GM12801 (cell line): Measurements from ENCODE around the gene SMIM33.

Experiments
- TF ChIP-seq, protein P1 (sequence below): IDR thresholded peaks from one replicate; pipeline ENCODE4 v1.5.1; 2011; ENCODE audit warnings: control low read depth; ENCODE audit not compliant: insufficient read length; ENCODE audit errors: extremely low read depth

Gene SMIM33

DNA sequence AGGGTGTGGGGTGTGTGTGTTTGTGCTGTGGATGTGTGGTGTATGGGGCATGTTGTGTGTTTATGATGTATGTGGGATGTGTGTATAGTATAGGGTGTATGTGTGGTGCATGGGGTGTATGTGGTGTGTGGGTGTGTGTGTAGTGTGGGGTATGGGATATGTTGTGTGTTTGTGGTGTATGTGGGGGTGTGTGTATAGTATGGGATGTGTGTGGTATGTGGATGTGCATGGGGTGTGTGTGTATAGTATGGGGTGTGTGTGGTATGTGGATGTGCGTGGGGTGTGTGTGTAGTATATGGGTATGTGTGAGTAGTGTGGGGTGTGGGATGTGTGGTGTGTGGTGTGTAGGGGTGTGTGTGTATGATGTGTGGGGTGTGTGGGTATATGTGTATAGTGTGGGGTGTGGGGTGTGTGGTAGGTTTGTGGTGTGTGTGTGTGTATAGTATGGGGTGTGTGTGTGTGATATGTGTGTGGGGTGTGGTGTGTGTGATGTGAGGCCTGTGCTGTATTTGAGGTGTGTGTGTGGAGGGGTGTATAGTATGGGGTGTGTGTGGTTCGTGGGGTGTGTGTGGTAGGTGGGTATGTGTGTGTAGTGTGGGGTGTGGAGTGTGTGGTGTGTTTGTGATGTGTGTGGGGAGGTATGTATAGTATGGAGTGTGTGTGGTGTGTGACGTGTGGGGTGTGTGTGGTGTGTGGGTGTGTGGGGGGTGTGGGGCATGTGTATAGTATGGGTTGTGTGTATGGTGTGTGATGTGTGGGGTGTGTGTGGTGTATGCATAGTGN, 18.7 kb upstream of the SMIM33 start:
- TF ChIP-seq, protein P1, sequence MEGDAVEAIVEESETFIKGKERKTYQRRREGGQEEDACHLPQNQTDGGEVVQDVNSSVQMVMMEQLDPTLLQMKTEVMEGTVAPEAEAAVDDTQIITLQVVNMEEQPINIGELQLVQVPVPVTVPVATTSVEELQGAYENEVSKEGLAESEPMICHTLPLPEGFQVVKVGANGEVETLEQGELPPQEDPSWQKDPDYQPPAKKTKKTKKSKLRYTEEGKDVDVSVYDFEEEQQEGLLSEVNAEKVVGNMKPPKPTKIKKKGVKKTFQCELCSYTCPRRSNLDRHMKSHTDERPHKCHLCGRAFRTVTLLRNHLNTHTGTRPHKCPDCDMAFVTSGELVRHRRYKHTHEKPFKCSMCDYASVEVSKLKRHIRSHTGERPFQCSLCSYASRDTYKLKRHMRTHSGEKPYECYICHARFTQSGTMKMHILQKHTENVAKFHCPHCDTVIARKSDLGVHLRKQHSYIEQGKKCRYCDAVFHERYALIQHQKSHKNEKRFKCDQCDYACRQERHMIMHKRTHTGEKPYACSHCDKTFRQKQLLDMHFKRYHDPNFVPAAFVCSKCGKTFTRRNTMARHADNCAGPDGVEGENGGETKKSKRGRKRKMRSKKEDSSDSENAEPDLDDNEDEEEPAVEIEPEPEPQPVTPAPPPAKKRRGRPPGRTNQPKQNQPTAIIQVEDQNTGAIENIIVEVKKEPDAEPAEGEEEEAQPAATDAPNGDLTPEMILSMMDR, result no peak

DNA sequence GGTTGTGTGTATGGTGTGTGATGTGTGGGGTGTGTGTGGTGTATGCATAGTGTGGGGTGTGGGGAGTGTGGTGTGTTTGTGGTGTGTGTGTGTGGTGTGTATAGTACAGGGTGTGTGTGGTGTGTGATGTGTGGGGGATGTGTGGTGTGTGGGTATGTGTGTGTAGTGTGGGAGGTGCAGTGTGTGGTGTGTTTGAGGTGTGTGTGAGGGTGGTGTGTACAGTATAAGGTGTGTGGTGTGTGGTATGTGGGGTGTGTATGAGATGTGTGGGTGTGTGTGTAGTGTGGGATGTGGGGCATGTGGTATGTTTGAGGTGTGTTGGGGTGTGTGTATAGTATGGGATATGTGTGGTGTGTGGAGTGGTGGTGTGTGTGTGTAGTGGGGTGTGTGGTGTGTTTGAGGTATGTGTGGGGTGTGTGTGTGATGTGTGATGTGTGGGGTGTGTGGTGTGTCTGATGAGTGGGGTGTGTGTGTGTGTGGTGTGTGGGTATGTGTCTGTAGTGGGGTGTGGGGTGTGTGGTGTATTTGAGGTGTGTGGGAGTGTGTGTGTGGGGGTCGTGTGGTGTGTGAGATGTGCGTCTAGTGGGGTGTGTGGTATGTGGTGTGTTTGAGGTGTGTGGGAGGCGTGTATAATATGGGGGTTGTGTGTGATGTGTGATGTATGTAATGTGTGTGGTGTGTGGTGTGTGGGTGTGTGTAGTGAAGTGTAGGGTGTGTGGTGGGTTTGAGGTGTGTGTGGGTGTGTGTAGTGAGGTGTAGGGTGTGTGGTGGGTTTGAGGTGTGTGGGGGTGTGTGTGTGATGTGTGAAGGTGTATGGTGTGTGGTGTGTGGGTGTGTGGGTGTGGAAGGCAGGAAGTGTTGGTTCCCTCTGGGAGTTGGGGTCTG, 16.9 kb upstream of the SMIM33 start:
- TF ChIP-seq, protein P1, result no peak

DNA sequence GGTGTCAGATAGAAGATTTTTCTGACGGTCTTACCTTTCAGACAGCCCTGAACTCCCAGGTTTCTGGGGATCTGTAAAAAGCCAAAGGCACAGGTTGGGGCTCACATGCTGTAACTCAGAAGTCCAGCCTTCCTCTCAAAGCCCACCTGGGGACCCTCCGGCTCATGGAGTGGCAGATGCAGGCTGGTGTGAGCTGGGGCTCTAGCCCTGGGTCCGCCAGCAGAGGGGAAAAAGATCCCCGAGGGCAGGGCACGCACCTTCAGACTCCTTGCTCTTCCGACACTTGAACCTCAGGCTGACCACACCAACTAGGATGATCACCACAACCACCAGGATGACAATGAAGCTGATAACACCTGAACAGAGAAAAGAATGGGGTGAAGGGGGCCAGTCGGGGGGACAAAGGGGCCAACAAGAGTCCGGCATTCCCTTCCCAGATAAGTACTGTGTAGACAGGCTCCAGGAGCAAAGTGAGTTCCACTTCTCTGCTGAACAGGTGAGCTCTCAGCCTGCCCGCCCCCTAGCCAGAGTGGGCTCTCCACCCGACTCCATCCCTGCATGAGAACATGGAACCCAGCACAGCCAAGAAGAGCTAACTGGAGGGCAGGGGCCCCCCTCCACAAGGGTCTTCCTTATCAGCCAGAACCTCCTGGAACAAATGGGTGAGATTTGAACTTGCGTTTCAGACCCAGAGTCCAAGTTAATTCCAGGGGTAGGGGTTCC, 16.1 kb upstream of the SMIM33 start:
- TF ChIP-seq, protein P1, result no peak

DNA sequence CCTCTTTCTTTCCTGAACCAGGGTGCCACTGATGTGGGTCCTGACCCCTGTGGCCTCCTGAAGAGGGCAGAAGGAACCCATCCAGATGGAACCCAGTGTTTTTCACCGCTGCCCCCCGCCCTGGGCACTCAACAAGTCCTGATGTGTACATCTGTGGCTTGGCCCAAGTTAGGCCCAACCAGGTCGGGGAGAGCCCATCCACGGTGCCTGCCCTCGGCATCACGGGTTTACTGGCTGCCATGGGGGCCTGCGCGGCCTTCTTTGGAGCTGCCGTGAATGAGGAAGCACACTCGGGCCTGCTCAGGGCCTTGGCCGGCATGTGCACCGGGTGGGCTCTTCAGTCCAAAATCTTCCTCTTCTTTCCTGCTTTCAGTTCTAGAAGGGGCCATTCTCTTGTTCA, 14.0 kb upstream of the SMIM33 start:
- TF ChIP-seq, protein P1, result no peak

DNA sequence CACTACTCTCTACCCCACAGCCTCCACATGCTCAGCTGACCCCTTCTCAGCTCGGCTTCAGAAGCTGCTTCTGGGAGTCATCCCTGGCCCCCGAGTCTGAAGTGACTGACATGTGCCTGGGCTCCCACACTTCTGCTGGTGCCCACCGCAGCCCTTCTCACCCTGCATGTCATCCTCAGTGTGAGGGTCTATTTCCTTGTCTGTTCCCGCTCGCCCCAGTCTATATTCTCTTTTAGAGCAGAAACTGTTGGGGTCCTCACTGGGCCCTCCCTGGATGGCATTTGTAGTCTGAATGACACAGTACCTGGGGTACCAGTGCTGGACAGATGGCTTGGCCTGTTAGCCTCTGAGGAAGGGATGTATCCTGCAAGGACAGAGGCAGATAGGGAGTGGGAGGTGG, 13.6 kb upstream of the SMIM33 start:
- TF ChIP-seq, protein P1, result no peak

DNA sequence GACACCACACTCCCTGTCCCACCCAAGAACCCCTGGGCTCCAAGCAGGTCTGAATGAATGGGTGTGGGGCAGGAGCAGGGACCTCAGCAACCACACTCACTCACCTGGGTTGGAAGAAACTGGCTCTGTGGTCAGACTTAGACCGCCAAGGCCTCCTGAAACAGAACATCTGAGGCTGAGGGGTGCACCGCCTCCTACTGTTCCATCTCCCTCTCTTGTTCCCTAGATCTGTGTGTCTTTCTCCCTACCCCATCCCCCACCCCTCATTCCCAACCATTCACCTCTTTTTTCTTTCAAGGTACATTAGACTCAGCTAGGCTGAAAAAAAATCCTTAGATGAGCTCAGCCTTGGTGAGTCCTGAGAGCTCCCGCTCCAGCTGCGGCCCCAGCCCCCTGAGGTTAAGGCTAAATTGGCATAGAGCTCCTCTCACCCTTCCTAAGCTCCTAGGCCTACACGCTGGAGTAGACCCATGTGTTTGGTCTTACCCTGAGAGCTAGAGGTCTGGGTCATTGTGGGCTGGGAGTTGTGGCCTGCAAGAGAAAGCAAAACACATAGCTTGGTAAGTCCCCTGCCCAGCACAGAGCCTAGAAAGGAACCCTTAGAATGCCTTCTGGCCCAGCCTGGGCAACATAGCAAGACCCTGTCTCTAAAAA, 13.0 kb upstream of the SMIM33 start:
- TF ChIP-seq, protein P1, result no peak
